ENCODE data around the gene NCLN.

Gene NCLN, protein sequence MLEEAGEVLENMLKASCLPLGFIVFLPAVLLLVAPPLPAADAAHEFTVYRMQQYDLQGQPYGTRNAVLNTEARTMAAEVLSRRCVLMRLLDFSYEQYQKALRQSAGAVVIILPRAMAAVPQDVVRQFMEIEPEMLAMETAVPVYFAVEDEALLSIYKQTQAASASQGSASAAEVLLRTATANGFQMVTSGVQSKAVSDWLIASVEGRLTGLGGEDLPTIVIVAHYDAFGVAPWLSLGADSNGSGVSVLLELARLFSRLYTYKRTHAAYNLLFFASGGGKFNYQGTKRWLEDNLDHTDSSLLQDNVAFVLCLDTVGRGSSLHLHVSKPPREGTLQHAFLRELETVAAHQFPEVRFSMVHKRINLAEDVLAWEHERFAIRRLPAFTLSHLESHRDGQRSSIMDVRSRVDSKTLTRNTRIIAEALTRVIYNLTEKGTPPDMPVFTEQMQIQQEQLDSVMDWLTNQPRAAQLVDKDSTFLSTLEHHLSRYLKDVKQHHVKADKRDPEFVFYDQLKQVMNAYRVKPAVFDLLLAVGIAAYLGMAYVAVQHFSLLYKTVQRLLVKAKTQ

DNA sequence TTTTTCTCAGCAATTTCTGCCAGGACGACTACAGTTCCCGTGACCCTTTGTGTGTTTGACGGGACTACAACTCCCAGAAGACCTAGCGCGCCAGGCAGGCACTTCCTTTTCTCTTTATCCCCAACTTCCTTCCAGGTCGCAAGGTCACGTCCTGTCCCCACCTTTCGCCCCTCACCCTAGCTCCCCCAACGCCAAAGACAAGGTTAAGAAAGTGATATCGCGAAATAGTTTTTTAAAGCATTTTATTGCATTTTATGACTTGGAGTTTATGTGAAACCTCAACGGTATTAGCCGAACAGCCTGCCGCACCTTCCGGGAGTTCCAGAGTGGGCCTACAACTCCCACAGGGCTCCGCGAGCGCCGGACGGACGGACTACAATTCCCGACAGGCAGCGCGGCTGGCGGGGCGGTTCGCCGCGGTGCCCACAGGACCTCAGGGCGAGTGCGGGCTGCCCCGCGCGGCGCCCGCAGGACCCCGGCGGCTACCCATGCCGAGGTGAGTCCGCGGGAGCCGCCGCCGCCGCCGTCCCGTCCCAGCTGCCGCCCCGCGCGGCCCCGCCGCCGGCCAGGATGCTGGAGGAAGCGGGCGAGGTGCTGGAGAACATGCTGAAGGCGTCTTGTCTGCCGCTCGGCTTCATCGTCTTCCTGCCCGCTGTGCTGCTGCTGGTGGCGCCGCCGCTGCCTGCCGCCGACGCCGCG, at the start of gene NCLN:
TSS of gene NCLN (plus strand) at position 470 of the 699 bp plus-strand sequence. CDS start at position 571, 101 bp downstream.
- peak within 1 kb of the TSS; percentile 89 to 93 for H3K4me3 ChIP-seq (ENCODE audit: low read length in 2 of 2)
- peak within 1 kb of the TSS; percentile 86 to 92 for H3K27ac ChIP-seq (ENCODE audit: low read depth in 2 of 2, low read length in 2 of 2)
- H3K9me3 ChIP-seq (ENCODE audit: control insufficient read depth in 2 of 2, low read length in 2 of 2): no peaks in the 10 kb centered on the region
- H3K36me3 ChIP-seq (ENCODE audit: control insufficient read depth in 2 of 2, insufficient read depth in 2 of 2, low read length in 2 of 2): no peaks in the 10 kb centered on the region
- H3K4me1 ChIP-seq (ENCODE audit: control insufficient read depth in 2 of 2, insufficient read depth in 2 of 2, low read length in 2 of 2): peaks cover 39 to 46% of the 10 kb centered on the region in 2 donors
- H3K9ac ChIP-seq (ENCODE audit: low read depth in 1 of 2, low read length in 2 of 2): peak within 1 kb of the TSS; percentile 86 to 89
- H3K27me3 ChIP-seq (ENCODE audit: control insufficient read depth in 2 of 2, insufficient read depth in 2 of 2, low read length in 2 of 2): no peaks in the 10 kb centered on the region

DNA sequence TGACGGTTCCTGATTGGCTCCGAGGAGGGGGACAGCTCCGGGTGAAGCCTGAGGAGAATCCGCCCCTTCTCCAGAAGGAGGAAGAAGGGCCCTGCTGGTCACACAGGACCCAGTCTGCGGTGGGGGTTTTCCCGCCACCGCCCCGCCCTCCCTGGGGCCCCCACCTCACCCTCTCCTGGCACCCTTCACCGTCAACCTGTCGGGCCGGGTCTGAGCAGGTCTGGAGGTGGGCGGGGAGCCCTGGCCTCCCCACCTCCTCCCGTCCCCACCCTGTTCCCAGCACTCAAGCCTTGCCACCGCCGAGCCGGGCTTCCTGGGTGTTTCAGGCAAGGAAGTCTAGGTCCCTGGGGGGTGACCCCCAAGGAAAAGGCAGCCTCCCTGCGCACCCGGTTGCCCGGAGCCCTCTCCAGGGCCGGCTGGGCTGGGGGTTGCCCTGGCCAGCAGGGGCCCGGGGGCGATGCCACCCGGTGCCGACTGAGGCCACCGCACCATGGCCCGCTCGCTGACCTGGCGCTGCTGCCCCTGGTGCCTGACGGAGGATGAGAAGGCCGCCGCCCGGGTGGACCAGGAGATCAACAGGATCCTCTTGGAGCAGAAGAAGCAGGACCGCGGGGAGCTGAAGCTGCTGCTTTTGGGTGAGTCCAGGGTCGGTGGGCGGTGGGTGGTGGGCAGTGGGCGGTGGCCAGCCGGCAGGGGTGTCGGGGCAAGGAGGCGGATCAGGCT, 49.6 kb upstream of the NCLN start, which contains the start of gene GNA15:
TSS of gene GNA15 (plus strand) at position 73 of the 723 bp plus-strand sequence. CDS start at position 491, 418 bp downstream.
- Histone ChIP-seq H3K27me3 (ENCODE audit: control insufficient read depth in 2 of 2, insufficient read depth in 2 of 2, low read length in 2 of 2) (no peaks in the 10 kb centered on the region), H3K9ac (ENCODE audit: low read depth in 1 of 2, low read length in 2 of 2) (peak within 1 kb of the TSS; percentile 56 to 76), H3K9me3 (ENCODE audit: control insufficient read depth in 2 of 2, low read length in 2 of 2) (no peaks in the 10 kb centered on the region), H3K27ac (ENCODE audit: low read depth in 2 of 2, low read length in 2 of 2) (peak within 1 kb of the TSS; percentile 48 to 52), H3K4me3 (ENCODE audit: low read length in 2 of 2) (peak within 1 kb of the TSS; percentile 37 to 59), H3K4me1 (ENCODE audit: control insufficient read depth in 2 of 2, insufficient read depth in 2 of 2, low read length in 2 of 2) (no peaks in the 10 kb centered on the region), H3K36me3 (ENCODE audit: control insufficient read depth in 2 of 2, insufficient read depth in 2 of 2, low read length in 2 of 2) (no peaks in the 10 kb centered on the region)

DNA sequence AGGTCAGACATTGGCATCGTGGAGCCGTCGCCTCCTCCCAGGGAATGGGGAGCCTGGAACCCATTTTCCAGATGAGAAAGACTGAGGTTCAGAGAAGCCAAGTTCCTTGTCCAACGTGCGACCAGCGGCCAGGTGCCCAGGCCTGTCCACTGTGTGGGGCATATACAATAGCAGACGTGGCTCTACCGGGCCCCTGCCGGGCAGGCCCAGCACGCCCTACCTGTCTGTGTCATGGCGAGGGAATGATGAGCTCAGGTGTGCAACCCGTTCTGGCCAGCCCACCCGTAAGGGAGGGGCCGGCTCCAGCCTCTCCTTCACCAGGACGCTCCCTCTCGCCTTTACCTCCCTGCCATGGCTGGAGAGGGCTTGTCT, 49.1 kb upstream of the NCLN start:
- Histone ChIP-seq H3K27me3 (ENCODE audit: control insufficient read depth in 2 of 2, insufficient read depth in 2 of 2, low read length in 2 of 2) (no peaks in the 10 kb centered on the region), H3K36me3 (ENCODE audit: control insufficient read depth in 2 of 2, insufficient read depth in 2 of 2, low read length in 2 of 2) (no peaks in the 10 kb centered on the region), H3K4me1 (ENCODE audit: control insufficient read depth in 2 of 2, insufficient read depth in 2 of 2, low read length in 2 of 2) (peaks cover 2% of the 10 kb centered on the region in 2 donors), H3K4me3 (ENCODE audit: low read length in 2 of 2) (peak overlapping the region; percentile 37 to 59), H3K27ac (ENCODE audit: low read depth in 2 of 2, low read length in 2 of 2) (peak overlapping the region in 1 of 2 donors; percentile 48), H3K9ac (ENCODE audit: low read depth in 1 of 2, low read length in 2 of 2) (peak overlapping the region in 1 of 2 donors; percentile 56), H3K9me3 (ENCODE audit: control insufficient read depth in 2 of 2, low read length in 2 of 2) (no peaks in the 10 kb centered on the region)

GRCh38 chr19:3137119-3137518, 48.6 kb upstream of the NCLN start:
- H3K9me3 ChIP-seq (ENCODE audit: control insufficient read depth in 2 of 2, low read length in 2 of 2): no peaks in the 10 kb centered on the region
- H3K4me1 ChIP-seq (ENCODE audit: control insufficient read depth in 2 of 2, insufficient read depth in 2 of 2, low read length in 2 of 2): peaks cover 5% of the 10 kb centered on the region in 2 donors
- peak overlapping the region in 1 of 2 donors; percentile 37 for H3K4me3 ChIP-seq (ENCODE audit: low read length in 2 of 2)
- H3K27me3 ChIP-seq (ENCODE audit: control insufficient read depth in 2 of 2, insufficient read depth in 2 of 2, low read length in 2 of 2): no peaks in the 10 kb centered on the region
- H3K27ac ChIP-seq (ENCODE audit: low read depth in 2 of 2, low read length in 2 of 2): no peak overlapping the region
- no peaks in the 10 kb centered on the region for H3K36me3 ChIP-seq (ENCODE audit: control insufficient read depth in 2 of 2, insufficient read depth in 2 of 2, low read length in 2 of 2)
- no peak overlapping the region for H3K9ac ChIP-seq (ENCODE audit: low read depth in 1 of 2, low read length in 2 of 2)

DNA sequence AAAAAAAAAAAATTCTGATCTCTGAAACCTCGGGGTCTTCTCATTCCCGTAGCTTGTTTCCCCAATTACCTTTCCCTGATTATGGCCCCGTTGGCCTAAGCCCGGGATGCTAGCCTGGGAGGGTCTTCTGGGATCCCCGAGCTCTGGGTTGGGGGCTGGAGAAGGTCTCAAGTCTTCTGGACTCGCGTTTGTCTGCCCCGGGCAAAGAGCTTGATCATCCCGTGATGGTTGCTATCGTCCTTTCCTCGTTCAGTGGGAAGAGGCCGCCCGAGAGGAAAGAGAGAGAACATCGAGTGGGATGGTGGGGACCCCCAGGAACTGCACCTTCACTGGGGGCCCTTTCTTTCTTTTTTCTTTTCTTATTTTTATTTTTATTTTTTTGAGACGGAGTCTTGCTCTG, 47.5 kb upstream of the NCLN start:
- Histone ChIP-seq H3K9ac (ENCODE audit: low read depth in 1 of 2, low read length in 2 of 2) (no peak overlapping the region), H3K27ac (ENCODE audit: low read depth in 2 of 2, low read length in 2 of 2) (no peak overlapping the region), H3K4me3 (ENCODE audit: low read length in 2 of 2) (no peak overlapping the region), H3K36me3 (ENCODE audit: control insufficient read depth in 2 of 2, insufficient read depth in 2 of 2, low read length in 2 of 2) (no peaks in the 10 kb centered on the region), H3K27me3 (ENCODE audit: control insufficient read depth in 2 of 2, insufficient read depth in 2 of 2, low read length in 2 of 2) (no peaks in the 10 kb centered on the region), H3K4me1 (ENCODE audit: control insufficient read depth in 2 of 2, insufficient read depth in 2 of 2, low read length in 2 of 2) (peaks cover 5 to 8% of the 10 kb centered on the region in 2 donors), H3K9me3 (ENCODE audit: control insufficient read depth in 2 of 2, low read length in 2 of 2) (no peaks in the 10 kb centered on the region)

DNA sequence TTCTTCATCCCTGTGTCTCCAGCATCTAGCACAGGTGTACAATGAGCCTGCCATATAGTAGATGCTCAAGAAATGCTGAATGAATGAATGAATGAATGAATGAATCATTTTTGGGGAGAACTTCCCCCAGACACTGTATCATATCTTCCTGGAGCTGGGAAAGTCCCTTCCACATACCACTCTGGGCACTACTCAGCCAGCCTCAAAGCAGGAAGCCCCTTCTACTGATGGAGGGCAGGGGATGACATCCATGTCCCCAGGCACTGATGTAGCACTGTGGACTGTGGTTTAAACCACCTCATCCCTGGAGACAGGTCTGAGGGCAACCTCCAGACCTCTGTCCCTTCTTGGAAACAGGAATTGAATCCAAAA, 45.1 kb upstream of the NCLN start:
- Histone ChIP-seq H3K27me3 (ENCODE audit: control insufficient read depth in 2 of 2, insufficient read depth in 2 of 2, low read length in 2 of 2) (no peaks in the 10 kb centered on the region), H3K27ac (ENCODE audit: low read depth in 2 of 2, low read length in 2 of 2) (no peak overlapping the region)

DNA sequence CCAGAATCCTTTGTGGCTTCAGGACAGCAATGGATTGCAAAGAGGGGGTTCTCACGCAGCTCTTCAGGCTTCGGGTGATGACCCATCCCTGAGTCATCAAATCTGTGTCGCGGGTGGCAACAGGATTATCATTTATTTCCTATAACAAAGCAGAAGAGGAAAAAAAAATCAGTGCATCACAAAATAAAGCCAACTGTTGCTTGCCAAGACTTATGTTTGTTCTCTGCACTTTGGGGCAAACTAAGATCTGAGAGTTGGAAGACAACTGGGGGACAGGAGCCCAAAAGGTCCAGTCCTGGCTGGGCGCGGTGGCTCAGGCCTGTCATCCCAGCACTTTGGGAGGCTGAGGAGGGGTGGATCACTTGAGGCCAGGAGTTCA, 43.4 kb upstream of the NCLN start:
- no peak overlapping the region for H3K9ac ChIP-seq (ENCODE audit: low read depth in 1 of 2, low read length in 2 of 2)

More for the DNA sequence above, 45.1 kb upstream of the NCLN start:
- Histone ChIP-seq H3K36me3 (ENCODE audit: control insufficient read depth in 2 of 2, insufficient read depth in 2 of 2, low read length in 2 of 2) (no peaks in the 10 kb centered on the region), H3K4me3 (ENCODE audit: low read length in 2 of 2) (no peak overlapping the region), H3K9ac (ENCODE audit: low read depth in 1 of 2, low read length in 2 of 2) (no peak overlapping the region), H3K9me3 (ENCODE audit: control insufficient read depth in 2 of 2, low read length in 2 of 2) (no peaks in the 10 kb centered on the region), H3K4me1 (ENCODE audit: control insufficient read depth in 2 of 2, insufficient read depth in 2 of 2, low read length in 2 of 2) (peaks cover 5 to 8% of the 10 kb centered on the region in 2 donors)

GRCh38 chr19:3142781-3143337, 42.9 kb upstream of the NCLN start:
- Histone ChIP-seq H3K9me3 (ENCODE audit: control insufficient read depth in 2 of 2, low read length in 2 of 2) (no peaks in the 10 kb centered on the region), H3K4me3 (ENCODE audit: low read length in 2 of 2) (no peak overlapping the region), H3K4me1 (ENCODE audit: control insufficient read depth in 2 of 2, insufficient read depth in 2 of 2, low read length in 2 of 2) (peaks cover 5 to 8% of the 10 kb centered on the region in 2 donors), H3K27ac (ENCODE audit: low read depth in 2 of 2, low read length in 2 of 2) (no peak overlapping the region), H3K9ac (ENCODE audit: low read depth in 1 of 2, low read length in 2 of 2) (no peak overlapping the region), H3K36me3 (ENCODE audit: control insufficient read depth in 2 of 2, insufficient read depth in 2 of 2, low read length in 2 of 2) (no peaks in the 10 kb centered on the region), H3K27me3 (ENCODE audit: control insufficient read depth in 2 of 2, insufficient read depth in 2 of 2, low read length in 2 of 2) (no peaks in the 10 kb centered on the region)

More for the DNA sequence above, 43.4 kb upstream of the NCLN start:
- no peaks in the 10 kb centered on the region for H3K9me3 ChIP-seq (ENCODE audit: control insufficient read depth in 2 of 2, low read length in 2 of 2)
- H3K27me3 ChIP-seq (ENCODE audit: control insufficient read depth in 2 of 2, insufficient read depth in 2 of 2, low read length in 2 of 2): no peaks in the 10 kb centered on the region
- H3K4me1 ChIP-seq (ENCODE audit: control insufficient read depth in 2 of 2, insufficient read depth in 2 of 2, low read length in 2 of 2): peaks cover 5 to 8% of the 10 kb centered on the region in 2 donors
- no peaks in the 10 kb centered on the region for H3K36me3 ChIP-seq (ENCODE audit: control insufficient read depth in 2 of 2, insufficient read depth in 2 of 2, low read length in 2 of 2)
- H3K4me3 ChIP-seq (ENCODE audit: low read length in 2 of 2): no peak overlapping the region
- H3K27ac ChIP-seq (ENCODE audit: low read depth in 2 of 2, low read length in 2 of 2): peak overlapping the region; percentile 34 to 77

- Histone ChIP-seq H3K4me3 (ENCODE audit: low read length in 2 of 2) (no peak overlapping the region), H3K27ac (ENCODE audit: low read depth in 2 of 2, low read length in 2 of 2) (no peak overlapping the region), H3K4me1 (ENCODE audit: control insufficient read depth in 2 of 2, insufficient read depth in 2 of 2, low read length in 2 of 2) (peaks cover 5 to 8% of the 10 kb centered on the region in 2 donors), H3K27me3 (ENCODE audit: control insufficient read depth in 2 of 2, insufficient read depth in 2 of 2, low read length in 2 of 2) (no peaks in the 10 kb centered on the region), H3K9me3 (ENCODE audit: control insufficient read depth in 2 of 2, low read length in 2 of 2) (no peaks in the 10 kb centered on the region), H3K9ac (ENCODE audit: low read depth in 1 of 2, low read length in 2 of 2) (no peak overlapping the region), H3K36me3 (ENCODE audit: control insufficient read depth in 2 of 2, insufficient read depth in 2 of 2, low read length in 2 of 2) (peaks cover 0 to 2% of the 10 kb centered on the region in 2 donors)
Measured at GRCh38 chr19:3145909-3146676, 39.6 kb upstream of the NCLN start.
